SK-N-SH (cell line): Measurements from ENCODE around the gene IRF2. TPM values are rescaled to one million over a fixed set of nuclear protein-coding genes. Genes with fewer than 3 reads are reported as not detected.

Experiments used
- CTCF ChIA-PET: fragments of 300-600, 350-600 bp; formaldehyde crosslinking; extraction: SDS; loops from one replicate; lab custom pipeline; 2021; lab: Yijun Ruan, JAX
- POLR2A ChIA-PET: fragments of 350-600 bp; sonication (Branson Sonifier 250); formaldehyde crosslinking; extraction: SDS; loops from one replicate; lab custom pipeline; 2020; ENCODE audit warnings: antibody characterized with exemption, inconsistent platforms; lab: Yijun Ruan, JAX
- DNase-seq: peaks from one replicate; pipeline ENCODE4 v3.0.0; 2012
- H2AFZ ChIP-seq: fragments of 200-600 bp; sonication (generic); 2 replicates; pipeline ENCODE4 v1.8.1; 2016; ENCODE audit warnings: antibody characterized with exemption, mild to moderate bottlenecking, low read depth
- H3F3A ChIP-seq: fragments of 200-600 bp; sonication (generic); replicated peaks from 2 replicates; pipeline ENCODE3; 2016; ENCODE audit warnings: antibody characterized with exemption, mild to moderate bottlenecking; ENCODE audit not compliant: insufficient read depth
- H3K27ac ChIP-seq, 2 experiments: fragments of 200-500 bp in 1 of 2; fragments of 200-600 bp in 1 of 2; sonication (Bioruptor generic) in 1 of 2; sonication (generic), shearing (Covaris generic) in 1 of 2; 2 replicates each; pipeline versions ENCODE4 v1.5.1 to v1.6.1; 2014 to 2016; ENCODE audit warnings: low read depth in 2 of 2, inconsistent platforms in 1 of 2, low read length in 1 of 2, mild to moderate bottlenecking in 1 of 2, mixed read lengths in 1 of 2
- H3K27me3 ChIP-seq: fragments of 200-600 bp; sonication (generic), shearing (Covaris generic); 2 replicates; pipeline ENCODE4 v1.6.1; 2016; ENCODE audit warnings: mixed run types; ENCODE audit not compliant: insufficient read depth
- H3K36me3 ChIP-seq, 2 experiments: fragments of 200-500 bp in 1 of 2; fragments of 200-600 bp in 1 of 2; sonication (Bioruptor generic) in 1 of 2; sonication (generic) in 1 of 2; replicated peaks in 1 of 2; 2 replicates each; pipeline versions ENCODE3 to v1.5.1; 2014 to 2016; ENCODE audit warnings: low read length in 1 of 2, mild to moderate bottlenecking in 1 of 2; ENCODE audit not compliant: insufficient read depth in 2 of 2, control insufficient read depth in 1 of 2
- H3K4me1 ChIP-seq, 2 experiments: fragments of 200-500 bp in 1 of 2; fragments of 200-600 bp in 1 of 2; sonication (Bioruptor generic) in 1 of 2; sonication (generic), shearing (Covaris generic) in 1 of 2; 2 replicates each; pipeline versions ENCODE4 v1.5.1 to v1.6.1; 2014 to 2016; ENCODE audit warnings: low read depth in 1 of 2, low read length in 1 of 2, mixed run types in 1 of 2; ENCODE audit not compliant: insufficient read depth in 2 of 2, control insufficient read depth in 1 of 2
- H3K4me2 ChIP-seq: fragments of 200-600 bp; sonication (generic), shearing (Covaris generic); 2 replicates; pipeline ENCODE4 v1.6.1; 2017; ENCODE audit warnings: mixed run types
- H3K4me3 ChIP-seq, 2 experiments: fragments of 200-500 bp in 1 of 2; fragments of 200-600 bp in 1 of 2; sonication (Bioruptor generic) in 1 of 2; sonication (generic), shearing (Covaris generic) in 1 of 2; 2 replicates each; pipeline versions ENCODE4 v1.5.1 to v1.8.1; 2014 to 2016; ENCODE audit warnings: low read depth in 2 of 2, inconsistent platforms in 1 of 2, low read length in 1 of 2, mild to moderate bottlenecking in 1 of 2, mixed read lengths in 1 of 2, moderate library complexity in 1 of 2
- H3K79me2 ChIP-seq: fragments of 200-600 bp; sonication (generic); 2 replicates; pipeline ENCODE4 v1.8.1; 2017; ENCODE audit warnings: mild to moderate bottlenecking; ENCODE audit not compliant: insufficient read depth
- H3K9ac ChIP-seq: fragments of 200-600 bp; sonication (generic); 2 replicates; pipeline ENCODE4 v1.6.1; 2017; ENCODE audit warnings: mixed run types
- H3K9me2 ChIP-seq: fragments of 200-600 bp; sonication (generic); 2 replicates; pipeline ENCODE4 v1.6.1; 2017; ENCODE audit warnings: mixed run types
- H3K9me3 ChIP-seq: fragments of 200-600 bp; sonication (generic); 2 replicates; pipeline ENCODE4 v1.6.1; 2017; ENCODE audit warnings: mixed run types, mild to moderate bottlenecking, moderate library complexity
- H4K20me1 ChIP-seq: fragments of 200-600 bp; sonication (generic); 2 replicates; pipeline ENCODE4 v1.6.1; 2017; ENCODE audit warnings: mild to moderate bottlenecking, mixed run types; ENCODE audit not compliant: insufficient read depth
- ELF1 ChIP-seq: IDR thresholded peaks from 2 replicates; pipeline ENCODE4 v1.4.0; 2012
- EP300 ChIP-seq, 2 experiments: IDR thresholded peaks; 2 replicates each; pipeline versions ENCODE4 v1.4.0 to v1.6.1; 2012; ENCODE audit warnings: borderline replicate concordance in 1 of 2, low read depth in 1 of 2, low read length in 1 of 2
- EZH2phosphoT487 ChIP-seq: fragments of 200-600 bp; sonication (generic); IDR thresholded peaks from 2 replicates; pipeline ENCODE4 v1.6.1; 2017; ENCODE audit warnings: low read depth, mixed run types, mild to moderate bottlenecking, antibody characterized with exemption, moderate library complexity, borderline replicate concordance
- FOSL2 ChIP-seq: IDR thresholded peaks from 2 replicates; pipeline ENCODE4 v1.4.0; 2012; ENCODE audit warnings: low read depth, mild to moderate bottlenecking, moderate library complexity, borderline replicate concordance
- FOXM1 ChIP-seq: IDR thresholded peaks from 2 replicates; pipeline ENCODE4 v1.4.0; 2012; ENCODE audit warnings: low read depth, mild to moderate bottlenecking
- IRF3 ChIP-seq: fragments of 150-350 bp; IDR thresholded peaks from 2 replicates; pipeline ENCODE4 v1.6.1; 2016; ENCODE audit warnings: mild to moderate bottlenecking, low read depth, low read length
- MAX ChIP-seq: IDR thresholded peaks from 2 replicates; pipeline ENCODE4 v1.4.0; 2012; ENCODE audit warnings: low read depth
- MEF2A ChIP-seq: IDR thresholded peaks from 2 replicates; pipeline ENCODE4 v1.4.0; 2012; ENCODE audit warnings: low read depth, borderline replicate concordance
- NRF1 ChIP-seq: IDR thresholded peaks from 2 replicates; pipeline ENCODE4 v1.6.1; 2012; ENCODE audit warnings: low read depth, mild to moderate bottlenecking, low read length
- PBX3 ChIP-seq: IDR thresholded peaks from 2 replicates; pipeline ENCODE4; 2012
- POLR2AphosphoS5 ChIP-seq: IDR thresholded peaks from 2 replicates; pipeline ENCODE4 v1.6.1; 2012; ENCODE audit warnings: low read depth, low read length
- RAD21 ChIP-seq: IDR thresholded peaks from 2 replicates; pipeline ENCODE4 v1.6.1; 2012; ENCODE audit warnings: mild to moderate bottlenecking, low read length
- REST ChIP-seq: IDR thresholded peaks from 2 replicates; pipeline ENCODE4 v1.6.1; 2012; ENCODE audit warnings: mild to moderate bottlenecking, low read depth, low read length, moderate library complexity
- RXRA ChIP-seq: IDR thresholded peaks from 2 replicates; pipeline ENCODE4 v1.4.0; 2012; ENCODE audit warnings: low read depth, mild to moderate bottlenecking, borderline replicate concordance
- SIN3A ChIP-seq: IDR thresholded peaks from 2 replicates; pipeline ENCODE4 v1.6.1; 2012; ENCODE audit warnings: low read depth, mild to moderate bottlenecking, low read length, moderate library complexity, borderline replicate concordance
- TAF1 ChIP-seq: IDR thresholded peaks from 2 replicates; pipeline ENCODE4 v1.6.1; 2012; ENCODE audit warnings: low read depth, mild to moderate bottlenecking, low read length, moderate library complexity, borderline replicate concordance
- TCF12 ChIP-seq: IDR thresholded peaks from 2 replicates; pipeline ENCODE4 v1.4.0; 2012
- USF2 ChIP-seq: fragments of 150-350 bp; IDR thresholded peaks from 2 replicates; pipeline ENCODE4 v1.6.1; 2017; ENCODE audit warnings: antibody characterized with exemption, low read length, low read depth, borderline replicate concordance
- YY1 ChIP-seq: IDR thresholded peaks from 2 replicates; pipeline ENCODE4 v1.4.0; 2012; ENCODE audit warnings: low read depth, mild to moderate bottlenecking
- WGBS: methylation state at CpG from one replicate; pipeline ENCODE4 v1.1.6; 2017; ENCODE audit warnings: low lambda C conversion rate; 5-methylcytosine and 5-hydroxymethylcytosine counted together
- polyA plus RNA-seq, 3 experiments: library from polyadenylated mRNA; depleted of rRNA; stranded (reverse); fragments of >200 nt; gene quantifications; 2 replicates each; pipeline ENCODE4 v1.2.3, GENCODE V29; 2012

IRF2 gene
- polyA plus RNA-seq, 1 of the 3 experiments (the other 2 are of a cell fraction), result 23.3 TPM

- 91% methylated on average over 3 of the region's 3 CpGs for whole genome bisulfite sequencing
These were observed 28.2 kb downstream of the IRF2 start for GRCh38 chr4:184446132-184446658.

More at GRCh38 chr4:184446132-184446658, 28.2 kb downstream of the IRF2 start:
- no peak overlapping the region for H3K9ac ChIP-seq
- H3K4me2 ChIP-seq, result no peak overlapping the region
- peaks cover 0 to 2% of the 10 kb centered on the region in 2 experiments for H3K36me3 ChIP-seq
- peaks cover 34% of the 10 kb centered on the region; the same call in 1 of the 2 replicates for H4K20me1 ChIP-seq
- H3K4me3 ChIP-seq, result no peak overlapping the region
- no peak overlapping the region for H2AFZ ChIP-seq
- TF ChIP-seq TCF12 (no peak), REST (no peak), NRF1 (no peak), SIN3A (no peak), EZH2phosphoT487 (no peak), USF2 (no peak), RAD21 (no peak), ELF1 (no peak), TAF1 (no peak), POLR2AphosphoS5 (no peak), FOXM1 (no peak), EP300 (IDR thresholded peaks at IDR 0.05; ENCODE audit: borderline replicate concordance in 1 of 2, low read depth in 1 of 2, low read length in 1 of 2) (no peak), RXRA (no peak), MAX (no peak), MEF2A (no peak), YY1 (no peak), PBX3 (no peak), FOSL2 (no peak), IRF3 (no peak)
- peaks cover 32% of the 10 kb centered on the region in 2 experiments; a peak in 3 of 4 replicates for H3K4me1 ChIP-seq
- no peaks in the 10 kb centered on the region for H3K9me2 ChIP-seq
- no peak overlapping the region for H3K27ac ChIP-seq
- no peak for DNase-seq
- no peaks in the 10 kb centered on the region for H3K9me3 ChIP-seq
- ChIA-PET CTCF (interaction anchor here (0.7 kb wide), 1 partner anchor 9 kb away, joined by 3 read pairs; no protein-coding TSS in a partner anchor), POLR2A (no interaction called here)
- peaks cover 89% of the 10 kb centered on the region for H3K79me2 ChIP-seq
- H3F3A ChIP-seq, result no peaks in the 10 kb centered on the region
- no peaks in the 10 kb centered on the region for H3K27me3 ChIP-seq
